DOHH2 (cell line): ENCODE data around the gene TUB.

ENCODE experiments used
- CTCF ChIP-seq: fragments of 200-600 bp; sonication (generic); IDR thresholded peaks from one replicate; pipeline ENCODE4 v1.5.1; 2014; ENCODE audit warnings: antibody characterized with exemption, mild to moderate bottlenecking, low read depth, low read length; ENCODE audit not compliant: poor library complexity, severe bottlenecking
- EZH2phosphoT487 ChIP-seq: fragments of 200-600 bp; sonication (generic); IDR thresholded peaks from 2 replicates; pipeline ENCODE4 v1.6.1; 2017; ENCODE audit warnings: borderline replicate concordance, mild to moderate bottlenecking, antibody characterized with exemption, low read length, moderate library complexity, mixed read lengths

- TF ChIP-seq CTCF (no peak), EZH2phosphoT487 (no peak)
Measured at GRCh38 chr11:8085011-8085645, 4.1 kb downstream of the TUB start.
